HG03565 (cell line): ENCODE data around the gene NCOA5.

Source experiments
- ATAC-seq: cut with Tn5 transposase; IDR thresholded peaks from one replicate; pipeline ENCODE4 v1.9.1; 2021; ENCODE audit warnings: mild to moderate bottlenecking, moderate library complexity; ENCODE audit not compliant: unreplicated experiment

Gene NCOA5

GRCh38 chr20:46020555-46020954, 69.2 kb downstream of the NCOA5 start:
- ATAC-seq, result no peak

GRCh38 chr20:46018611-46019010, 71.2 kb downstream of the NCOA5 start:
- no peak for ATAC-seq

GRCh38 chr20:46018112-46018511, 71.7 kb downstream of the NCOA5 start:
- no peak for ATAC-seq

GRCh38 chr20:46017272-46017671, 72.5 kb downstream of the NCOA5 start:
- no peak for ATAC-seq

- ATAC-seq, result no peak
Measured at GRCh38 chr20:46014517-46015396, 75.0 kb downstream of the NCOA5 start.

- no peak for ATAC-seq
Measured at GRCh38 chr20:46013829-46014516, 75.8 kb downstream of the NCOA5 start.

- ATAC-seq, result no peak
Measured at GRCh38 chr20:46013322-46013828, 76.4 kb downstream of the NCOA5 start.

GRCh38 chr20:46012921-46013320, 76.8 kb downstream of the NCOA5 start:
- no peak for ATAC-seq

- ATAC-seq, result no peak
Measured at GRCh38 chr20:46011631-46012482, 77.9 kb downstream of the NCOA5 start.
